Upper lobe of right lung (tissue), 1 donor: ENCODE measurements around the gene CNTNAP5. TPM values are rescaled to one million over a fixed set of nuclear protein-coding genes. Genes with fewer than 3 reads are reported as not detected.

ENCODE experiments used
- ATAC-seq: fragments of 200-7000 bp; cut with Tn5 transposase; one replicate; pipeline ENCODE4 v1.9.1; 2020; ENCODE audit warnings: mild to moderate bottlenecking, moderate library complexity
- DNase-seq: peaks from one replicate; pipeline ENCODE4 v3.0.0-alpha.2; 2020
- H3K27ac ChIP-seq: fragments of 200-600 bp; one replicate; pipeline ENCODE4 v1.8.0; 2022
- H3K27me3 ChIP-seq: fragments of 200-600 bp; one replicate; pipeline ENCODE4 v1.8.0; 2022; ENCODE audit warnings: mild to moderate bottlenecking
- H3K36me3 ChIP-seq: fragments of 200-600 bp; one replicate; pipeline ENCODE4 v1.8.0; 2022
- H3K4me1 ChIP-seq: fragments of 200-600 bp; one replicate; pipeline ENCODE4 v1.8.0; 2022
- H3K4me3 ChIP-seq: fragments of 200-600 bp; one replicate; pipeline ENCODE4 v1.8.0; 2022; ENCODE audit warnings: mild to moderate bottlenecking
- H3K9me3 ChIP-seq: fragments of 200-600 bp; one replicate; pipeline ENCODE4 v1.8.0; 2022
- intact Hi-C: fragments of 100-400 bp; cut with DNase I; formaldehyde crosslinking; loops from one replicate; pipeline ENCODE4 v1.11.0; 2022
- total RNA-seq: library from RNA; stranded (reverse); fragmentation: NEBNext Ultra II Directional; extraction: Animal tissue kit (Norgen Biotek cat#: 25700); gene quantifications from one replicate; pipeline ENCODE4 v1.2.1, GENCODE V29; 2021
- TF ChIP-seq, protein P1 (sequence below): fragments of 200-600 bp; IDR thresholded peaks from one replicate; pipeline ENCODE4 v1.8.0; 2022; ENCODE audit warnings: antibody characterized with exemption
- donor health status: DM: no; HTN: yes; CAD: no; lungs with severe emphysema.

The CNTNAP5 gene
- total RNA-seq, 1 donor from 2014 or later, result not detected

DNA sequence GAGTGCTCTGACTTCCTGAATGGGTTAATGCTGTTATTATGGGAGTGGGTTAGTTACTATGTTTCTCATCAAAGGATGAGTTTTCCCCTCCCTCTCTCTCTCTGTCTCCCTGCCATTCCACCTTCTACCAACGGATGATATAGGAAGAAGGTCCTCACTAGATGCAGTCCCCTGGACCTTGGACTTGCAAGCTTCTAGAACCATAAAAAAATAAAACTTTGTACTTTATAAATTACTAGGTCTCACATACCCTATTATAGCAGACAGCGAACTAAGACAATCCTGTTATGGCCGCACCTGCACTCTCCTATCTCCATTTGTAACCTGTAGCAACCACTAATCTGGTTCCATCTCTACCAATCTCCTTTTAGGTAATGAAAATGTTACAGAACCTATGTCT lies 564.9 kb downstream of the CNTNAP5 start:
- DNase-seq (no peak), ATAC-seq (no peak)
- Histone ChIP-seq H3K4me3 (no peak overlapping the region), H3K4me1 (no peaks in the 10 kb centered on the region), H3K36me3 (no peaks in the 10 kb centered on the region), H3K27me3 (no peaks in the 10 kb centered on the region), H3K27ac (no peak overlapping the region), H3K9me3 (no peaks in the 10 kb centered on the region)
- intact Hi-C loops, result no loop called here
- TF ChIP-seq, protein P1, sequence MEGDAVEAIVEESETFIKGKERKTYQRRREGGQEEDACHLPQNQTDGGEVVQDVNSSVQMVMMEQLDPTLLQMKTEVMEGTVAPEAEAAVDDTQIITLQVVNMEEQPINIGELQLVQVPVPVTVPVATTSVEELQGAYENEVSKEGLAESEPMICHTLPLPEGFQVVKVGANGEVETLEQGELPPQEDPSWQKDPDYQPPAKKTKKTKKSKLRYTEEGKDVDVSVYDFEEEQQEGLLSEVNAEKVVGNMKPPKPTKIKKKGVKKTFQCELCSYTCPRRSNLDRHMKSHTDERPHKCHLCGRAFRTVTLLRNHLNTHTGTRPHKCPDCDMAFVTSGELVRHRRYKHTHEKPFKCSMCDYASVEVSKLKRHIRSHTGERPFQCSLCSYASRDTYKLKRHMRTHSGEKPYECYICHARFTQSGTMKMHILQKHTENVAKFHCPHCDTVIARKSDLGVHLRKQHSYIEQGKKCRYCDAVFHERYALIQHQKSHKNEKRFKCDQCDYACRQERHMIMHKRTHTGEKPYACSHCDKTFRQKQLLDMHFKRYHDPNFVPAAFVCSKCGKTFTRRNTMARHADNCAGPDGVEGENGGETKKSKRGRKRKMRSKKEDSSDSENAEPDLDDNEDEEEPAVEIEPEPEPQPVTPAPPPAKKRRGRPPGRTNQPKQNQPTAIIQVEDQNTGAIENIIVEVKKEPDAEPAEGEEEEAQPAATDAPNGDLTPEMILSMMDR, result no peak

DNA sequence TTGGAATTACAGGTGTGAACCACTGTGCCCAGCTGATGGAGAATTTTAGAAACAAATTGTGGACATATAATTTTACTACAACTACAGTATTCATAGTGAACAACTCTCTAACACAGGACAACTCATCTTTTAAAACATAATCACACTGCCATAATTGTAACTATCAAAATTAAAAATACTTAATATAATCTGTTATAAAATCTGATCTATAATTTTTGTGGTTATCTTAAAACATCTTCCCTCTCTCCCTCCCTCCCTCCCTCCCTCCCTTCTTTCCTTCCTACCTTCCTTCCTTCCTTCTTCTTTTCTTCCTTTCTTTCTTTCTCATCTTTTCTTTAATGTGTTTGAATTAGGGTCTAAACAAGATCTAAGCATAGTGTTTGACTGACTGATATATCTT lies 577.7 kb downstream of the CNTNAP5 start:
- H3K27me3 ChIP-seq, result no peaks in the 10 kb centered on the region
- H3K36me3 ChIP-seq, result no peaks in the 10 kb centered on the region
- TF ChIP-seq, protein P1, result no peak
- no peaks in the 10 kb centered on the region for H3K4me1 ChIP-seq
- H3K9me3 ChIP-seq, result no peaks in the 10 kb centered on the region
- H3K4me3 ChIP-seq, result no peak overlapping the region
- no peak overlapping the region for H3K27ac ChIP-seq
- no peak for DNase-seq
- intact Hi-C loops, result no loop called here
- ATAC-seq, result no peak

DNA sequence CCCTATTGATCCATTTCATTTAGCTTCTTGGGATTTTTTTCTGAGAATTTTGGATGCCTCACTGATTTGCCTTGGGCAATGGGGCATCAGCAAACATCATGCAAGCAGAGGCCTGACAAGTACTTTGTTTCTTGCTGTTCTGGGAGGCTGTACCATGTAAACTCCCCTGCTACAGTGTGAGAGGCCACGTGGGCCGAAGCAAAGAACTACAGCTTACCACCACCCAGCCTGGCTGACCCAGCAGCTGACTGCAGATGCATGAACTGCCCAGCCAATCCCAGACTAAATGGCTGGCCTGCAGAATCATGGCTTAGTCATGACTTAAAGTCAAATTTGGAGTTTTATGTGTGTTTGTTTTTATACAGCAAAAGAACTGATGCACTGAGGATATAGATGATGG lies 579.9 kb downstream of the CNTNAP5 start:
- H3K4me3 ChIP-seq, result no peak overlapping the region
- no peak for ATAC-seq
- H3K27me3 ChIP-seq, result no peaks in the 10 kb centered on the region
- intact Hi-C loops, result no loop called here
- no peaks in the 10 kb centered on the region for H3K4me1 ChIP-seq
- TF ChIP-seq, protein P1, result no peak
- no peaks in the 10 kb centered on the region for H3K9me3 ChIP-seq
- no peak overlapping the region for H3K27ac ChIP-seq
- no peak for DNase-seq
- no peaks in the 10 kb centered on the region for H3K36me3 ChIP-seq

DNA sequence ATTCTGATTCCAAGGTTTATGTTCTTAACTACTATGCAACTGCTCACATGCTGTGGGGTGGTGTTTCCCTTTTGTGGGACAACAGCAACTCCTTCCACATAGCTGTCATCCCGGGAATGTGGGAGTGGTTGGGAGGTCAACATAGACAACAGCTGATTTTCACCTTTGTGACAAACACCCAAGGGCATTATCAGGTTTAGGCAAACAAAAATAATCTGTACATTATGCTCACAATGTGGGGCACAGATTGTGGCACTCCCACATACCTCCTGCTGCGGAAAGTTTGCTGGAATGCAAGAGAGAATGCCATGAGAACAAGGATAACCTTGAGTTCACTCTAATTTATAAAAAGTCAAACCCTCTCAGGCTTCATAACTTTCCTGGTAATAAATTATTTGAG lies 582.6 kb downstream of the CNTNAP5 start:
- DNase-seq (no peak), ATAC-seq (peak; percentile 22)
- no peaks in the 10 kb centered on the region for H3K9me3 ChIP-seq
- no peak overlapping the region for H3K27ac ChIP-seq
- no peaks in the 10 kb centered on the region for H3K36me3 ChIP-seq
- intact Hi-C loops, result no loop called here
- no peaks in the 10 kb centered on the region for H3K4me1 ChIP-seq
- H3K4me3 ChIP-seq, result no peak overlapping the region
- TF ChIP-seq, protein P1, result no peak
- no peaks in the 10 kb centered on the region for H3K27me3 ChIP-seq

DNA sequence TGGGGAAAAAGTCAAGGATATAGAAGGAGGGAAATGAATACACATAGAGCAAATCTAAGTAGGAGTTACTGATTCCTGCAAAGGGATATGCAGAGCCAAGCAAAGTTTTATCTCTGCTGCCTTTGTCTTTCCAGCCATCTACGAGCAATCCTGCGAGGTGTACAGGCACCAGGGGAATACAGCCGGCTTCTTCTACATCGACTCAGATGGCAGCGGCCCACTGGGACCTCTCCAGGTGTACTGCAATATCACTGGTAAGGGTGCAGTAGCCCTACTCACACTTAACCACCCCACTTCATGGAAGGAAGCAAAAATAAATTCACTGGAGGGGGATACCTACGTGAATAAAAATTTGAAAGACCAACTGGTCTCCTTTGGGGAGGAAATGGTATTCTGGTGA lies 584.6 kb downstream of the CNTNAP5 start:
- TF ChIP-seq, protein P1, result no peak
- ATAC-seq, result no peak
- intact Hi-C loops, result no loop called here
- no peak overlapping the region for H3K4me3 ChIP-seq
- DNase-seq, result no peak
- H3K27me3 ChIP-seq, result no peaks in the 10 kb centered on the region
- H3K9me3 ChIP-seq, result no peaks in the 10 kb centered on the region
- H3K36me3 ChIP-seq, result no peaks in the 10 kb centered on the region
- H3K27ac ChIP-seq, result no peak overlapping the region
- no peaks in the 10 kb centered on the region for H3K4me1 ChIP-seq

DNA sequence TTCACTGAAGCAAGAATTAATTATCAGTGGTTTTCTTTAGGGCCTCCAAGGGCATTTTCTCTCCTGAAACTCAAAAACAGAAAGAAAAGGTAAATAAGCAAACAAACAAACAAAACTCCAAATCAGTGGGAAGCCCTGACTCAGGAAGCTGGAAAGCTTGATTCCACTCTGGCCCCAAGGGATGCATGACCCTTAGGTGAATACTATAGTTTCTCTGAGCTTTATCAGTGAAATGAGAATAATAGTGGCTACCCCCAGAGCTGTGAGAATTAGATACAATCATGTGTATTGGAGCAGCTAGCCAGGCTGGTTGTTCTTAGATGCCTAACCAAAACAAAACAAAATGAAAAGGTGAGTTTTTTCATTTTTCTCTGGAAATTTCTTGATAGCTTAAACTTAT lies 585.1 kb downstream of the CNTNAP5 start:
- Histone ChIP-seq H3K4me3 (no peak overlapping the region), H3K9me3 (no peaks in the 10 kb centered on the region), H3K27ac (no peak overlapping the region), H3K36me3 (no peaks in the 10 kb centered on the region), H3K4me1 (no peaks in the 10 kb centered on the region), H3K27me3 (no peaks in the 10 kb centered on the region)
- TF ChIP-seq, protein P1, result no peak
- ATAC-seq (no peak), DNase-seq (no peak)
- intact Hi-C loops, result no loop called here
